ENCODE measurements around the gene LHFPL2.

The LHFPL2 gene

DNA sequence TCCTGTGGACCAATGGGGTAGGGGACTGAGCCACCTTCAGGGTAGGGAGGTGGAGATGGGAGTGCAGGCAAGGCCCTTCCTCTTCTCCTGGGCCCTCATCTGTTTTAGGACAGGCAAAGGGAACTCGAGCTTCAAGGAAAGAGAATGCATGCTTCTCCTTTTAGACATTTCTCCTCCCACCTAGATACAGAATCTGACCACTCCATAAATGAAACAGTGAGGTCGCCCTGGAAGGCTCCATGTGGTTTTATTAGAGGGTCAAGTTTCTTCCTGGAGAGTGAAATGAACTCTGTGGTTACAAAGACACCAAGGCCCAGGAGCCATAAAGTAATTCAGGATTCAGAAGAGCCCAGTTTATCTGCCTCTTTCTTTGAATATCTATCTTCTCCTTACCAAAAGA is 14.9 kb downstream of the LHFPL2 start:
- no peak for DNase-seq (ENCODE audit: extremely low spot score)
- ChIA-PET POLR2A (no interaction called here), CTCF (interaction anchor here (0.9 to 1.7 kb wide), 2 partner anchors 45 to 96 kb away, joined by 3 to 4 read pairs; no protein-coding TSS in a partner anchor)
- no peak for TF ChIP-seq FOXM1 (IDR thresholded peaks at IDR 0.05; ENCODE audit: borderline replicate concordance)
- no peak for TF ChIP-seq FOXA1 (IDR thresholded peaks at IDR 0.05)
- no peak for TF ChIP-seq PKNOX1 (IDR thresholded peaks at IDR 0.05)
- peak; percentile 48 for TF ChIP-seq L3MBTL2 (conservative IDR thresholded peaks at IDR 0.05)

DNA sequence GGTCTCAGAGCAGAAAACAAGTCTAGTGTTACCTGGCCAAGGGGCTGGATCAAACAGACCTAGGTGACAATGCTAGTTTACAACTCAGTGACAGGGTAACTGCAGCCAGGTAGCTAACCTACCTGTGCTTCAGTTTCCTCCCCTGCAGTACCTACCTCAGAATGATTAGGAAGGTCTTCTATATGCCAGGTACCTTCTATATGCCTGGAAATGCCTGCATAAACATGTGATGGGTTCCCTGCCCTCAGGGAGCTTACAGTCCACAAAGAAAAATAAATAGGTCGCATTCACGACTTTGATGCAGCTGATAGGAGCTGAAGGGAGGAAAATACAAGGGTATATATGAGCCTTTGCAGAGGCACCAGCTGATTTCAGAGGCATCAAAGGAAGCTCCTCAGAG is 16.1 kb downstream of the LHFPL2 start:
- TF ChIP-seq SUZ12 (IDR thresholded peaks at IDR 0.05) (no peak), FOXK2 (IDR thresholded peaks at IDR 0.05) (no peak), ELF4 (IDR thresholded peaks at IDR 0.05) (no peak), PKNOX1 (IDR thresholded peaks at IDR 0.05) (no peak)
- DNase-seq (ENCODE audit: extremely low spot score), result no peak
- POLR2A ChIA-PET, result no interaction called here
- CTCF ChIA-PET, result interaction anchor here (0.5 to 1.7 kb wide), 2 partner anchors 95 to 163 kb away, joined by 3 to 4 read pairs; no protein-coding TSS in a partner anchor

DNA sequence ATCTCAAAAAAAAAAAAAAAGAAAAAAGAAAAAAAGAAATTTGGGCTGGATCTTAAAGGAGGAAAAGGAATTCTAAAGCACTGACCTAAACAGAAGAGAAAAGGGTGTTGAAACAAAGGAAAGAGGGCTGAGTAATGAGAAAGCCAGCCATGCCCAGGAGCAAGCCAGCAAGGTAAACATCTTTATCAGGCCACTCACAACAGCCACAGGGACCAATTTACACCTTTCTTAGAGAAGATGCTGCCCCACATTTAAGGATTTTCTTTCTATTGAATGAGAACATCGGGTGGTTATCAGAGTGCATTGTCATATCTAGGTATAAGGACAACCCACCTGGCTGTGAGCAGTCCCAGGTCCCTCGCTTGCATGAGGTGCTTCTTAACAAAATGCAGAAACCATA is 16.6 kb downstream of the LHFPL2 start:
- no peak for DNase-seq (ENCODE audit: extremely low spot score)
- TF ChIP-seq FOXK2 (IDR thresholded peaks at IDR 0.05) (no peak), ELF4 (IDR thresholded peaks at IDR 0.05) (no peak)
- CTCF ChIA-PET, result no interaction called here
- POLR2A ChIA-PET, result no interaction called here

DNA sequence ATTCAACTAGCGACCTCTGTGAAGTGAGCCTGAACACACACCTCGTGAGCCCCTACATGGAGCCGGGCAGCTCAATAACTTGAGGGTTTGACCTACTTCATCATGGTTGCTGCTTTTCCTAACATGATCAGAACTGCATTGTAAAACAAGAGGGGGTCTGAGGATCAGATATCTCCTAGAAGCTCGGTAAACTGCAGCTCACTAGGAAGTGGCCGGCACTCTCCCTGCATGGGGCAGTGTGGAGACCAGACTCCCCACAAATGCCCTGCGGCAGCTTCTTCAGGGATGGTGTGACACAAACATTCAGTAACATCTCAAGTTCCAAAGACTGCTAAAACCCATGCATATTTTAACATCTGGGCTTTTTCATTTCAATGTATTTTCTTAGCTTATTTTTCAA is 18.5 kb downstream of the LHFPL2 start:
- CTCF ChIA-PET, result interaction anchor here (0.5 to 0.7 kb wide), 5 partner anchors 14 to 924 kb away, joined by 3 to 4 read pairs (median 4); no protein-coding TSS in a partner anchor

DNA sequence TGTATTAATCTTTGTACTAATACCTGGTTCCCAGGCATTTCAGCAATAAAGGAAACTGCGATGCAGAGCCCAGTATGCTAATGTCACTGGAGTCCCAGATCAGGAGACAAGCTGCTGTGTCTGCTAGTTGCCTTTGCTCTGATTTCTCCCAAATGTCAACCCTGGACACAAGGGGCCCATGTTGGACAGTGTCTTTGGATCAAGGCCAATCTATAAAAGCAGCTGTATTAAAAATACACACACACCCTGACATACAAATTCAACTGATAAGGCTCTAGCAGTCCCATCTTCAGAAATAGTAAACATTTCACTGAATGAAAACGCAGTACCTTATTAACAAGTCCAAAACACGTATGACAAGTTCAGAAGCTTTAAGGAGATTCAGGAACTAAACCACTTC is 18.9 kb downstream of the LHFPL2 start:
- CTCF ChIA-PET, result interaction anchor here (0.5 to 0.7 kb wide), 3 partner anchors 93 to 924 kb away, joined by 3 to 4 read pairs (median 3); no protein-coding TSS in a partner anchor
- no peak for TF ChIP-seq ZNF384 (IDR thresholded peaks at IDR 0.05)
- TF ChIP-seq SP1 (IDR thresholded peaks at IDR 0.05), result no peak
- POLR2A ChIA-PET, result interaction anchor here (0.9 to 1.4 kb wide), 4 partner anchors 15 to 95 kb away, joined by 3 to 6 read pairs (median 4); partner anchors contain the start of gene LHFPL2
- no peak for DNase-seq (ENCODE audit: extremely low spot score)

More for the DNA sequence above, 18.5 kb downstream of the LHFPL2 start:
- TF ChIP-seq BHLHE40 (IDR thresholded peaks at IDR 0.05; ENCODE audit: borderline replicate concordance) (no peak), CTBP1 (IDR thresholded peaks at IDR 0.05; ENCODE audit: borderline replicate concordance) (no peak), TARDBP (IDR thresholded peaks at IDR 0.05) (no peak), L3MBTL2 (conservative IDR thresholded peaks at IDR 0.05) (no peak), ZNF384 (IDR thresholded peaks at IDR 0.05) (no peak), FOXA1 (IDR thresholded peaks at IDR 0.05) (no peak), LEF1 (IDR thresholded peaks at IDR 0.05; ENCODE audit: borderline replicate concordance) (no peak), PKNOX1 (IDR thresholded peaks at IDR 0.05) (no peak), FOXK2 (IDR thresholded peaks at IDR 0.05) (no peak), SP1 (IDR thresholded peaks at IDR 0.05) (no peak), ELF4 (IDR thresholded peaks at IDR 0.05) (no peak)
- DNase-seq (ENCODE audit: extremely low spot score), result peak; percentile 63
- POLR2A ChIA-PET, result interaction anchor here (0.9 to 1.4 kb wide), 4 partner anchors 14 to 95 kb away, joined by 3 to 6 read pairs (median 4); partner anchors contain the start of gene LHFPL2

DNA sequence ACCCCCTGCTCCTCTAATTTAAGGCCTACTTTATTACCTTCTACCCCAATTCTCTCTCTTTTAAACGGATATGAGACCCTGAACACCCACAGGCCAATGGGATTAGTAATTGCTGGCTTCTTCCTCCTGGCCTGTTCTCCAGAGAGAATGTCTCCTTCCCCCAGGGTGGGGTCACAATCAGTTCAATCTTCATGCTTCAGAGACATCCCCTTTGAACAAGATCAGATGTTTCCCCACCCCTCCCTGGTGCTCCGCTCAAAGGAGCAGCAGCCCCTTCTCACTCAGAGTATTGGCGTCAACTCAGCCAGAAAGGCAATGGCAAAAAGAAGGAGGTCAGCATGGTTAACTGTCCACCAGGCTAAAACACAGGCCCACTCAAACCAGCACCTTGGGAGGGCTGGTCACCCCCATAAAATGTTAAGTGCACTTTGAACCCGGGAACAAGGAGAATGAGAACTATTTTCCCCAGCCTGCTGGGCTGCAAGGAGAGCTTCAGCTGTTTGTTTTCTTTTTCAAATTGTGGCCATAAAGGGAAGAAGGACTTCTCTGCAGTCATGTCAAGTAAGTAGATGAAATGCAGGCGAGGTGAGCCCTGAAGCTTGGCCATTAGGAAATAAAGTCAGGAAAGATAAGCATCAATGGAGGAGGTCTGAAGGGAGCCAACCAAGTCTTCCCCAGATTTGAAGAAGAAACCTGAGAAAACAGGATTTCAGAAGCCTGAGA is 20.1 kb downstream of the LHFPL2 start:
- CTCF ChIA-PET, result no interaction called here
- no peak for TF ChIP-seq ZNF384 (IDR thresholded peaks at IDR 0.05)
- no peak for TF ChIP-seq BHLHE40 (IDR thresholded peaks at IDR 0.05; ENCODE audit: borderline replicate concordance)
- no peak for TF ChIP-seq ARNT (IDR thresholded peaks at IDR 0.05)
- 0 out of 2 replicates have a peak, but pooled peaks have one; percentile 20 for TF ChIP-seq CTBP1 (IDR thresholded peaks at IDR 0.05; ENCODE audit: borderline replicate concordance)
- TF ChIP-seq HDGF (IDR thresholded peaks at IDR 0.05; ENCODE audit: borderline replicate concordance), result no peak
- TF ChIP-seq PKNOX1 (IDR thresholded peaks at IDR 0.05), result peak; percentile 73
- no peak for DNase-seq (ENCODE audit: extremely low spot score)
- POLR2A ChIA-PET, result interaction anchor here (1.1 kb wide), 1 partner anchor 20 kb away, joined by 3 read pairs; no protein-coding TSS in a partner anchor

DNA sequence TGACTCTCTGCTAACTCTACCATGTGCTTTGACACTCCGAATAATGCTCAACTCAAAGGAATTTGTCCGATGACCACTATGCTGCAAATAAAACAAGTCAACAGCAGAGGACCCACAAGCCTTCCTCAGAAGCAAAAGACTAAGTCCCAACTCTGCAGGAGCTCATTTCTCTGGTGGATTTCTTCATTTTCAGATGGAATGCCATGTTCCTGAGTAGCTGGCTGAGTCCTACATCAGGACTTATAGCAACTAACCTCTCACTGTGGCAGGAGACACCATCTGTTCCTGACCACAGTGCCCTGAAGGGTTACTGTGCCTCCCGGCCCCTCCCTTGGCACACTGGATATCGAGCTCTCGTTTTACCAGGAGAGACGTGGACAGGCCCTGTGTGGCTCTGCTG is 20.8 kb downstream of the LHFPL2 start:
- CTCF ChIA-PET, result interaction anchor here (1.0 to 1.3 kb wide), 2 partner anchors 13 to 86 kb away, joined by 3 to 6 read pairs; no protein-coding TSS in a partner anchor
- TF ChIP-seq L3MBTL2 (conservative IDR thresholded peaks at IDR 0.05) (no peak), PKNOX1 (IDR thresholded peaks at IDR 0.05) (no peak), HDGF (IDR thresholded peaks at IDR 0.05; ENCODE audit: borderline replicate concordance) (no peak), ZNF384 (IDR thresholded peaks at IDR 0.05) (no peak), BHLHE40 (IDR thresholded peaks at IDR 0.05; ENCODE audit: borderline replicate concordance) (no peak), FOXA1 (IDR thresholded peaks at IDR 0.05) (no peak), CTBP1 (IDR thresholded peaks at IDR 0.05; ENCODE audit: borderline replicate concordance) (no peak), NFRKB (IDR thresholded peaks at IDR 0.05) (no peak)
- POLR2A ChIA-PET, result interaction anchor here (1.1 kb wide), 1 partner anchor 20 kb away, joined by 3 read pairs; no protein-coding TSS in a partner anchor
- DNase-seq (ENCODE audit: extremely low spot score), result no peak
